HCT116 (cell line): ENCODE measurements around the gene PLCB3. TPM values are rescaled to one million over a fixed set of nuclear protein-coding genes. Genes with fewer than 3 reads are reported as not detected.

ENCODE experiments used
- ATAC-seq: fragments of 200-7000 bp; cut with Tn5 transposase; 2 replicates; pipeline ENCODE4 v1.9.1; 2020; ENCODE audit warnings: mild to moderate bottlenecking, moderate library complexity
- BruUV-seq: library from RNA; stranded (reverse); fragments of 400-500 nt; replicated peaks from 2 replicates; lab custom pipeline; 2021; lab: Mats Ljungman, UMichigan
- CTCF ChIA-PET: fragments of 300-600 bp; sonication (Branson Sonifier 250); formaldehyde crosslinking; loops from one replicate; lab custom pipeline; 2021; ENCODE audit warnings: antibody characterized with exemption; lab: Charles Lee
- POLR2A ChIA-PET: fragments of 300-600, 350-600 bp; sonication (Branson Sonifier 250); formaldehyde crosslinking; loops from one replicate; lab custom pipeline; 2021; ENCODE audit warnings: antibody characterized with exemption; lab: Charles Lee
- RAD21 ChIA-PET, 2 experiments: fragments of 300-600 bp; sonication (Branson Sonifier 250); formaldehyde crosslinking; loops; one replicate each; lab custom pipeline; 2023; ENCODE audit warnings: low total read pairs in 2 of 2; ENCODE audit not compliant: uncharacterized antibody in 2 of 2, unreplicated experiment in 2 of 2, low non-redundant PET in 1 of 2; lab: Charles Lee
- DNase-seq: peaks from one replicate; pipeline ENCODE4 v3.0.0-alpha.2; 2010; ENCODE audit warnings: low read depth, low spot score
- H2AFZ ChIP-seq: fragments of 200-600 bp; shearing (Covaris generic), sonication (generic); 2 replicates; pipeline ENCODE4 v1.6.1; 2017; ENCODE audit warnings: low read depth, mixed run types, mixed read lengths, antibody characterized with exemption, low read length; ENCODE audit not compliant: poor library complexity, severe bottlenecking
- H3K27ac ChIP-seq: 2 replicates; pipeline ENCODE4 v1.5.1; 2012; ENCODE audit warnings: low read depth, low read length
- H3K27me3 ChIP-seq: fragments of 200-600 bp; sonication (generic); 2 replicates; pipeline ENCODE4 v1.6.1; 2016; ENCODE audit warnings: mixed run types, low read length, mixed read lengths; ENCODE audit not compliant: insufficient read depth
- H3K36me3 ChIP-seq, 2 experiments: fragments of 200-500 bp in 1 of 2; fragments of 200-600 bp in 1 of 2; sonication (Bioruptor generic) in 1 of 2; sonication (generic) in 1 of 2; 2 replicates each; pipeline versions ENCODE4 v1.5.1 to v1.6.1; 2014 to 2016; ENCODE audit warnings: low read length in 2 of 2, inconsistent platforms in 1 of 2, mixed read lengths in 1 of 2, mixed run types in 1 of 2; ENCODE audit not compliant: insufficient read depth in 2 of 2, control insufficient read depth in 1 of 2
- H3K4me1 ChIP-seq, 2 experiments: fragments of 200-600 bp in 1 of 2; sonication (generic) in 1 of 2; 2 replicates each; pipeline versions ENCODE4 v1.5.1 to v1.6.1; 2012 to 2017; ENCODE audit warnings: low read length in 2 of 2, inconsistent platforms in 1 of 2, mild to moderate bottlenecking in 1 of 2, mixed read lengths in 1 of 2, mixed run types in 1 of 2, moderate library complexity in 1 of 2; ENCODE audit not compliant: insufficient read depth in 2 of 2, control insufficient read depth in 1 of 2
- H3K4me2 ChIP-seq: fragments of 200-600 bp; sonication (generic); 2 replicates; pipeline ENCODE4 v1.6.1; 2017; ENCODE audit warnings: mixed run types, low read length, mixed read lengths
- H3K4me3 ChIP-seq, 2 experiments: fragments of 200-600 bp in 1 of 2; sonication (generic) in 1 of 2; replicated peaks in 1 of 2; 2 replicates each; pipeline ENCODE4 v1.5.1; 2011 to 2016; ENCODE audit warnings: low read length in 2 of 2, control low read depth in 1 of 2, low read depth in 1 of 2, mild to moderate bottlenecking in 1 of 2, mixed read lengths in 1 of 2, mixed run types in 1 of 2
- H3K79me2 ChIP-seq: fragments of 200-600 bp; sonication (generic); 2 replicates; pipeline ENCODE4 v1.6.1; 2017; ENCODE audit warnings: mild to moderate bottlenecking, mixed run types, low read length, moderate library complexity, mixed read lengths; ENCODE audit not compliant: insufficient read depth
- H3K9ac ChIP-seq: fragments of 200-600 bp; sonication (generic); 2 replicates; pipeline ENCODE4 v1.6.1; 2016; ENCODE audit warnings: low read length, mixed read lengths
- H3K9me2 ChIP-seq: fragments of 200-600 bp; sonication (generic), shearing (Covaris generic); 2 replicates; pipeline ENCODE4 v1.6.1; 2017; ENCODE audit warnings: mixed run types, mild to moderate bottlenecking, moderate library complexity; ENCODE audit not compliant: insufficient read depth
- H3K9me3 ChIP-seq, 2 experiments: fragments of 200-500 bp in 1 of 2; fragments of 200-600 bp in 1 of 2; sonication (Bioruptor generic) in 1 of 2; sonication (generic) in 1 of 2; 2 replicates each; pipeline ENCODE4 v1.6.1; 2014 to 2017; ENCODE audit warnings: low read length in 2 of 2, mixed read lengths in 2 of 2, inconsistent platforms in 1 of 2, low read depth in 1 of 2, mild to moderate bottlenecking in 1 of 2, mixed run types in 1 of 2, moderate library complexity in 1 of 2; ENCODE audit not compliant: control insufficient read depth in 1 of 2, insufficient read depth in 1 of 2
- H4K20me1 ChIP-seq: fragments of 200-600 bp; sonication (generic), shearing (Covaris generic); 2 replicates; pipeline ENCODE4 v1.6.1; 2017; ENCODE audit warnings: mixed run types, mild to moderate bottlenecking, moderate library complexity; ENCODE audit not compliant: insufficient read depth
- CBX3 ChIP-seq: IDR thresholded peaks from 2 replicates; pipeline ENCODE4 v1.6.1; 2012; ENCODE audit warnings: low read depth
- EGR1 ChIP-seq: IDR thresholded peaks from 2 replicates; pipeline ENCODE4 v1.6.1; 2012; ENCODE audit warnings: low read depth
- ELF1 ChIP-seq: IDR thresholded peaks from 2 replicates; pipeline ENCODE4 v1.6.1; 2012; ENCODE audit warnings: low read depth, borderline replicate concordance
- EZH2 ChIP-seq: fragments of 200-600 bp; sonication (generic); IDR thresholded peaks from 2 replicates; pipeline ENCODE4 v1.6.1; 2017; ENCODE audit warnings: antibody characterized with exemption, mixed run types
- FOSL1 ChIP-seq: IDR thresholded peaks from 2 replicates; pipeline ENCODE4 v1.6.1; 2012; ENCODE audit warnings: low read depth
- JUND ChIP-seq: IDR thresholded peaks from 2 replicates; pipeline ENCODE4 v1.6.1; 2012
- MAX ChIP-seq: IDR thresholded peaks from 2 replicates; pipeline ENCODE4 v1.6.1; 2012
- POLR2A ChIP-seq: IDR thresholded peaks from 2 replicates; pipeline ENCODE4 v1.7.0; 2011; ENCODE audit warnings: borderline replicate concordance; ENCODE audit not compliant: insufficient read depth, insufficient read length; ENCODE audit errors: extremely low read depth
- POLR2AphosphoS5 ChIP-seq: IDR thresholded peaks from 2 replicates; pipeline ENCODE4 v1.6.1; 2011; ENCODE audit warnings: mild to moderate bottlenecking, low read depth, low read length, moderate library complexity
- RAD21 ChIP-seq: IDR thresholded peaks from 2 replicates; pipeline ENCODE4 v1.6.1; 2012; ENCODE audit warnings: low read depth, mild to moderate bottlenecking
- SP1 ChIP-seq: IDR thresholded peaks from 2 replicates; pipeline ENCODE4 v1.6.1; 2012; ENCODE audit warnings: low read depth
- SRF ChIP-seq: IDR thresholded peaks from 2 replicates; pipeline ENCODE4 v1.6.1; 2012; ENCODE audit warnings: low read depth
- TCF7L2 ChIP-seq: IDR thresholded peaks from 2 replicates; pipeline ENCODE4 v1.7.0; 2011; ENCODE audit warnings: borderline replicate concordance, inconsistent platforms; ENCODE audit not compliant: insufficient read depth, insufficient read length; ENCODE audit errors: extremely low read depth
- YY1 ChIP-seq: IDR thresholded peaks from 2 replicates; pipeline ENCODE4 v1.6.1; 2011; ENCODE audit warnings: low read length, low read depth, moderate library complexity, mild to moderate bottlenecking; ENCODE audit not compliant: insufficient replicate concordance; ENCODE audit errors: extremely low read depth
- ZFX ChIP-seq: fragments of 450-650 bp; IDR thresholded peaks from 2 replicates; pipeline ENCODE4 v1.6.1; 2017
- ZNF274 ChIP-seq: fragments of 200-500 bp; sonication (Bioruptor generic); IDR thresholded peaks from 2 replicates; pipeline ENCODE4 v1.6.1; 2014; ENCODE audit warnings: mild to moderate bottlenecking, low read depth, low read length, inconsistent platforms
- intact Hi-C: fragments of 100-400 bp; cut with micrococcal nuclease; formaldehyde crosslinking; loops from 2 replicates; pipeline ENCODE4 v1.10.0; 2022
- total RNA-seq: library from RNA; stranded (reverse); gene quantifications from one replicate; pipeline ENCODE4 v1.2.1, GENCODE V29; 2021; ENCODE audit not compliant: unreplicated experiment
- TF ChIP-seq, protein P1 (sequence below): IDR thresholded peaks from 2 replicates; pipeline ENCODE4 v1.6.1; 2011; ENCODE audit warnings: mild to moderate bottlenecking, low read length, moderate library complexity; ENCODE audit not compliant: insufficient replicate concordance; ENCODE audit errors: extremely low read depth
- TF ChIP-seq, protein P2 (sequence below): IDR thresholded peaks from 2 replicates; pipeline ENCODE4 v1.6.1; 2012

PLCB3 gene
- total RNA-seq, 1 experiment from 2014 or later: 106 TPM

- Histone ChIP-seq H3K79me2 (peaks cover 2% of the 10 kb centered on the region; the same call in 1 of the 2 replicates), H3K9ac (no peak overlapping the region), H3K9me3 (no peaks in the 10 kb centered on the region), H3K27ac (no peak overlapping the region), H3K4me3 (no peak overlapping the region), H3K36me3 (peaks cover 15 to 46% of the 10 kb centered on the region in 2 experiments; a peak in 3 of 4 replicates), H3K4me2 (no peak overlapping the region), H2AFZ (no peak overlapping the region), H3K27me3 (no peaks in the 10 kb centered on the region), H3K9me2 (no peaks in the 10 kb centered on the region), H3K4me1 (peaks cover 13 to 14% of the 10 kb centered on the region in 2 experiments; a peak in 3 of 4 replicates), H4K20me1 (no peaks in the 10 kb centered on the region)
- ATAC-seq (no peak), DNase-seq (no peak)
- no peak for TF ChIP-seq RAD21
- TF ChIP-seq POLR2A: no peak
- no peak for TF ChIP-seq FOSL1
- no peak for TF ChIP-seq SRF
- no peak for TF ChIP-seq ELF1
- POLR2A ChIA-PET: no interaction called here
- RAD21 ChIA-PET: no interaction called here
- BruUV-seq: no TSS peak
- CTCF ChIA-PET: interaction anchor here (1.4 kb wide), 1 partner anchor 14 kb away, joined by 4 read pairs; no protein-coding TSS in a partner anchor
- intact Hi-C loops: no loop called here
These were observed 12.6 kb downstream of the PLCB3 start for GRCh38 chr11:64263947-64264317.

DNA sequence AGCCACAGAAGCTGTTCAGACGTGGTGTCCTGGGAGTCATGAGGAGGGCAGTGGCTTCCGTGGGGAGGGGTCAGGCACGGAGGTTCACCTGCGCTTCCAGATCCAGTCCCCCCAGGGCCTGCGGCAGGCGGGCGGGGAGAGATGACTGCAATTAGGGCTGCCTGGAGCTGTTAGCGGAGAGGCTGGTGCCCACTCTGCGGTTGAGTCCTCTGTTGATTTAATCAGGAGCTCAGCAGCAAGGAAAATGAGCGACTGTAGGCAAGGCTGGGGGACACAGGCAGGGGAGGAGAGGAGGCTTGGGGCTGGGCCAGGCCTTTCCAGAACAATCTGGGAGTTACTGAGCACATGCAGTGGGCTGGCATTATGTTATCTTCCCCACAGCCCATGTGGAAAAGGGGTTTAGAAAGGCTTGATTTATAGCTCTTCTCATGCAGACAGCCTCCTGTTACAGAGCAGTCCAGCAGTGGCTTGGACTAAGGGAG is 13.1 kb downstream of the PLCB3 start:
- Histone ChIP-seq H3K27me3 (no peaks in the 10 kb centered on the region), H2AFZ (no peak overlapping the region), H3K9ac (no peak overlapping the region), H3K27ac (no peak overlapping the region), H3K36me3 (peaks cover 11 to 43% of the 10 kb centered on the region in 2 experiments; a peak in 3 of 4 replicates), H3K4me2 (no peak overlapping the region), H4K20me1 (no peaks in the 10 kb centered on the region), H3K9me2 (no peaks in the 10 kb centered on the region), H3K79me2 (no peaks in the 10 kb centered on the region; the same call in 1 of the 2 replicates), H3K4me3 (no peak overlapping the region), H3K4me1 (peaks cover 13 to 19% of the 10 kb centered on the region in 2 experiments; a peak in 3 of 4 replicates), H3K9me3 (no peaks in the 10 kb centered on the region)
- DNase-seq: no peak
- intact Hi-C loops: no loop called here
- RAD21 ChIA-PET: no interaction called here
- no TSS peak for BruUV-seq
- ATAC-seq: no peak
- POLR2A ChIA-PET: no interaction called here
- CTCF ChIA-PET: interaction anchor here (1.4 kb wide), 1 partner anchor 14 kb away, joined by 4 read pairs; no protein-coding TSS in a partner anchor
- TF ChIP-seq, protein P1, sequence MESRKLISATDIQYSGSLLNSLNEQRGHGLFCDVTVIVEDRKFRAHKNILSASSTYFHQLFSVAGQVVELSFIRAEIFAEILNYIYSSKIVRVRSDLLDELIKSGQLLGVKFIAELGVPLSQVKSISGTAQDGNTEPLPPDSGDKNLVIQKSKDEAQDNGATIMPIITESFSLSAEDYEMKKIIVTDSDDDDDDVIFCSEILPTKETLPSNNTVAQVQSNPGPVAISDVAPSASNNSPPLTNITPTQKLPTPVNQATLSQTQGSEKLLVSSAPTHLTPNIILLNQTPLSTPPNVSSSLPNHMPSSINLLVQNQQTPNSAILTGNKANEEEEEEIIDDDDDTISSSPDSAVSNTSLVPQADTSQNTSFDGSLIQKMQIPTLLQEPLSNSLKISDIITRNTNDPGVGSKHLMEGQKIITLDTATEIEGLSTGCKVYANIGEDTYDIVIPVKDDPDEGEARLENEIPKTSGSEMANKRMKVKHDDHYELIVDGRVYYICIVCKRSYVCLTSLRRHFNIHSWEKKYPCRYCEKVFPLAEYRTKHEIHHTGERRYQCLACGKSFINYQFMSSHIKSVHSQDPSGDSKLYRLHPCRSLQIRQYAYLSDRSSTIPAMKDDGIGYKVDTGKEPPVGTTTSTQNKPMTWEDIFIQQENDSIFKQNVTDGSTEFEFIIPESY: no peak
- TF ChIP-seq SP1 (no peak), TCF7L2 (no peak), POLR2AphosphoS5 (no peak), FOSL1 (no peak), ZNF274 (no peak), EZH2 (no peak), SRF (no peak), JUND (no peak), CBX3 (no peak), EGR1 (no peak), YY1 (no peak), ZFX (no peak), MAX (no peak), POLR2A (no peak)
- TF ChIP-seq, protein P2, sequence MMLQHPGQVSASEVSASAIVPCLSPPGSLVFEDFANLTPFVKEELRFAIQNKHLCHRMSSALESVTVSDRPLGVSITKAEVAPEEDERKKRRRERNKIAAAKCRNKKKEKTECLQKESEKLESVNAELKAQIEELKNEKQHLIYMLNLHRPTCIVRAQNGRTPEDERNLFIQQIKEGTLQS: no peak
